ENCODE measurements around the gene ARL2BP.
"Not testable (repeated sequence)": the region's sequence is repeated elsewhere in the genome, so short reads cannot be mapped to it uniquely, and the experiment has no call there.

The ARL2BP gene

DNA sequence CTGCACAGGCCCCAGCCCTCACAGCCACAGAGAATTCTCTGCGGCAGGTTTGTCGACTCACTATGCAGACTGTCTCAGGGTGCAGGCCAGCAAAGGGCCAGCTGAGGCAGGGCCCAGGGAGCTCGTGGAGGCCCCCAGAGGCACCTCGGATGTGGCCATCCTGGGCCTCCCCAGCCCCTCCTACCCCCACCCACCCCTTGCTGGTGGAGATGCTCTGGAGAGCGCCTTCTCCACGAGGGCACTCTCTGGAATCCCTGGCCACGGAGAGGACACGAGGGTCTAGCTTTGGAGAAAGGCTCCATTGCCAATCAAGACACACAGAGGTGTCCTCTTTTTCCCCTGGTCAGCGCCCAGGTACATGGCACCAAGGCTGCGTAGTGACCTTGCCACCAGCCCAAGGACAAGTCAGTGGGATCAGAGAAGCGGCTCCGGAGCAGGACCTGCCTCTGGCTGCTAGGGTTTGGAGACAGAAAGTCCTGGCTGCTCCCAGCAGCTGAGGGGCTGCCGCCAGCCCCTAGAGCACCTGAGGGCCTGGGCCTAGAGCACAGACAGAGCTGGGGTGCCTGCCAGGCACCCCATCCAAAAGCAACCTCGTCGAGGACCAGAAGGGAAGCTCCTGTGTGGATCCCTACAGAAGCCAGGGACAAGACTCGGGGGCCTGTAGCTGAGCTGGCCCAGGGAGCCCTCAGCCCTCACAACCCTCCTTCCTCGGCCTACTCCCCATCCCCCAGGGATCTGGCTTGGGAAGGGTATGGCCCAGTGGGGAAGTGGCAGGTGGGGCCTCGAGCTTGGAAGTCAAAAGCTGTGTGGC lies 18.7 kb downstream of the ARL2BP start:
- DNase-seq: no peak

DNA sequence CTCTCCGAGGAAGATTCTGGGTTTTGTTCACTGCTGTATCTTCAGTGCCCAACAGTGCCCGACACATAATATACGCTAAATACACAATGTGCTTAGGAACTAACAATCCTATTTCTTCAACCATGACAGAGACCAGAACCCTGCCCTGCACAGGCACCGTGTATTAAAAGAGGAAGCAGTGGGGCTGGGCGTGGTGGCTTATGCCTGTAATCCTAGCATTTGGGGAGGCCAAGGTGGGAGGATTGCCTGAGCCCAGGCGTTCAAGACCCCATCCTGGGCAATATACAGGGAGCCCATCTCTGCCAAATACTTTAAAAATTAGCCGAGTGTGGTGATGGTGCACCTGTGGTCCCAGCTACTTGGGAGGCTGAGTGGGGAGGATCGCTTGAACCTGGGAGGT lies 19.3 kb downstream of the ARL2BP start:
- no peak for DNase-seq

DNA sequence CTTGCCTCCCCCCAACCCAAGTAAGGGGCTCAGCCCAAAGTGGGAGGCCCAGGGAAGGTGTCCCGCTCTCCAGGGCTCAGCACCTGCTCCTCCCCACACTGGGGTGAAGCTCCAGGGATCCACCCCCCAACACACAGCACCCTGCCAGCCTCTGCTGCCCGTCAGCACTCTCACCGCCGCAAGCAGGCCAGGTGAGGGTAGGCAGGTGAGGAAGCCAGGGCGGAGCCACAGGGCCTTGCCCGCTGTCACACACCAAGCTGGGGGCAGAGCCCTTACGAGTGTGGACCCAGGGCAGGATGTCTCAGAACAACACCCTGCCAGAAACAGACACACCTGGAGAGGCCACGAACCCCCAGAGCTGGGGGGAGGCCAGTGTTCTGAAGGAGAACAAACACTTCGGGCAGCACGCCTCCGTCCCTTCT lies 19.9 kb downstream of the ARL2BP start:
- DNase-seq: no peak

DNA sequence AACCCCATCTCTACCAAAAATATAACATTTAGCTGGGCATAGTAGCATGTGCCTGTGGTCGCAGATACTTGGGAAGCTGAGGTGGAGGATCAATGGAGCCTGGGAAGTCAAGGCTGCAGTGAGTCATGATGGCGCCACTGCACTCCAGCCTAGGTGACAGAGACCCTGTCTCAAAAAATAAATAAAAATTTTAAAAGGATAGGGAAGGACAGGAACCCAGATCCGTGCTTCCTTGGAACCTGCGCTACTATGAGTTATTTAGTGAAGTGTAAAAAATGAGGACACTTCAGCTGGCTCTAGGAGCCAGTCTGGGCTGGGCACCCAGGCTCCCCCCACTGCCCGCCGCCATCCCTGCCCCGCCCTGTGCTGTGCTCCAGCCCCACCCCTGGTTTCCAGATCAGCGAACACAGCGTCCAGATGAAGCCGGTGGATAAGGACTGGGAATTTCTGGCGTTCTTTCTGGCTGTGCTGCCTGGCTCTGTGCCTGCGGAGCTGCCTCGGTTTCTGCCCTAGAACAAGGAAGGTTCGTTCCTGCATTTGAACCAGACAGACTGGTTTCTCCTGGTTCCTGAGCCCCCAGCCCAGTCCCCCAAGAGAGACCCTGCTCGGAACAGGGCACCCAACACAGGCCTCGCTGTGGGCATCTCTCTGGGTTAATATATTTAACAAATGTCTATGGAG lies 20.9 kb downstream of the ARL2BP start:
- no peak for DNase-seq

DNA sequence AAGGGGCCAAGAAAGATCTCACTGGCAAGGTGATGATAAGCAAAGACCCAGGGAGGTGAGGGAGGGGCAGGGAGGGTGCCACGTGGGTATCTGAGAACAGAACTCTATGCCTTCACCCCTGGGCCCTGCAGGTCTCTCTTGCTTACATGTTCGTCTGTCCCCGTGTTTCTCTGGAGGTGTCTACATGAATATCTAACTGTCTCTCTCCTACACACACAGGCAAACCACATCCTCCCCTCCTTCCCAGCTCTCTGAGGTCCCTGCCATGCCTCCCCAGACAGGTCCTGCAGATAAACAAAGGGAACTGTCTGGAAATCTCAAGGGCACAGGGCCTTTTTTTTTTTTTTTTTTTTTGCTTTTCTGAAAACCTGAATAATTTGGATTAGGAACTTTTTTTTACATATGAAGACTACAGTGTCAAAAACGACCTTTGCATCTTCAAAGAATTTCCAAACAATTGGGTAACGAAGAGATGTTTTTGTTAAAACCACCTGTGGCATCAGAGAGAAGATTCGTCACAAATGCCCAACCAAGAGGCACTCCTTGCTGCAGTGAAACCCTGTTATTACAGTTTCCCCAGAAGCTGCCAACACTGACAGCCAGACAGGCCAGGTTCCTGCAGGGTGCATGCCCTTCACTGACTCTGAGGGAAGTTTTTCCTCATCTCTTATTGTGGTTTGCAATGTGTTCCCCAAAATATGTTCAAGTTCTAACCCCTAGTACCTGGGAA lies 21.6 kb downstream of the ARL2BP start:
- no peak for DNase-seq

DNA sequence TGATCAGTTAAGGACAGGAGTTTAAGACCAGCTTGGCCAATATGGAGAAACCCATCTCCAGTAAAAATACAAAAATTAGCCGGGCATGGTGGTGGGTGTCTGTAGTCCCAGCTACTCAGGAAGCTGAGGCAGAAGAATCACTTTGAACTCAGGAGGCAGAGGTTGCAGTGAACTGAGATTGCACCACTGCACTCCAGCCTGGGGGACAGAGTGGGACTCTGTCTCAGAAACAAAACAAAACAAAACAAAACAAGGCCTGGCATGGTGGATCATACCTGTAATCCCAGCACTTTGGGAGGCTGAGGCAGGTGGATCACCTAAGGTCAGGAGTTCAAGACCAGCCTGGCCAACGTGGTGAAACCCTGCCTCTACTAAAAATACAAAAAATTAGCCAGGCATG lies 22.3 kb downstream of the ARL2BP start:
- not testable (repeated sequence) for DNase-seq

DNA sequence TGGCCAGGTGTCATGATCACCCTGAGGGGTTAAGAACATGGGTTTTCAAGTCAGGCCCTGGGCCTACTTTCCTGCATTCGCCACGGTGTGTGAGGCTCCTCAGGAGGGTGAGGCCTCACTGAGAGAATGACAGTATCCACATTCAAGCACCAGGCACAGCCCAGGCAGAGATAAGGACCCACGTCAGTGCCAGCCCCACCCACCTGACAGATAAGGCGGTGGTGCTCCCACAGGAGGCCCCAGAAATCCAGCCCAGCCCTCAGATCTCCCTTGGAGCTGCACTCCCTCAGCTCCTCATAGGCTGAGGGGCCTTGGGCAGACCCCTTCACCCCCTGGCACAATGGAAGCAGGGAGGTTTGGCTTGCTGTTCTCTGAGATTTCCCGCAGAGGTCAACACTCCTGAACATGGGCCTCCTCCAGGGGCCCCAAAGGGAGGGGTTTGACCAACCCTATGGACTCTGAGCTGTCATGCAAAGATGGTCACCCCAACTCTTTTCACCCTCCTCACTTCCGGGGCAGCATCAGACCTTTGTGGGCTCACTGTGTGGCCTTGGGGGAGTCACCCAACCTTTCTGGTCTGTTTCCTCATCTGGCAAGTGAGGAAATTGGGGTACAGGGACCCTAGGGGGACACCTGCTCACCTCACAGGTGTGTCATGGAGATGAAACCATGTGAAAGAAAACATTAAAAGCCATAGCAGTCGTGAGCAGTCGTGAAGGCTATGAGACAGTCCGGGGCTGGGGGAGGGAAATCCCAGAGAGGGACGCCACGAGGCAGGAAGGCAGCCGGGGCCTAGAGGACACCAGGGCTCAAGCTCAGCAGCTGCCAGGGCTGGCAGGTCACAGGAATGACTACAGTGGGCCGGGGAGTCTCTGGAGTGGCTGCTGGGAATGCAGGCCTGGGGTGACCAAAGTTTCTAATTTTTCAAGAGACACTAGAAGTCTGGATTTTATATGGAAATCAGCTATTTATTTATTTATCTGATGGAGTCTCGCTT lies 24.0 kb downstream of the ARL2BP start:
- no peak for DNase-seq

DNA sequence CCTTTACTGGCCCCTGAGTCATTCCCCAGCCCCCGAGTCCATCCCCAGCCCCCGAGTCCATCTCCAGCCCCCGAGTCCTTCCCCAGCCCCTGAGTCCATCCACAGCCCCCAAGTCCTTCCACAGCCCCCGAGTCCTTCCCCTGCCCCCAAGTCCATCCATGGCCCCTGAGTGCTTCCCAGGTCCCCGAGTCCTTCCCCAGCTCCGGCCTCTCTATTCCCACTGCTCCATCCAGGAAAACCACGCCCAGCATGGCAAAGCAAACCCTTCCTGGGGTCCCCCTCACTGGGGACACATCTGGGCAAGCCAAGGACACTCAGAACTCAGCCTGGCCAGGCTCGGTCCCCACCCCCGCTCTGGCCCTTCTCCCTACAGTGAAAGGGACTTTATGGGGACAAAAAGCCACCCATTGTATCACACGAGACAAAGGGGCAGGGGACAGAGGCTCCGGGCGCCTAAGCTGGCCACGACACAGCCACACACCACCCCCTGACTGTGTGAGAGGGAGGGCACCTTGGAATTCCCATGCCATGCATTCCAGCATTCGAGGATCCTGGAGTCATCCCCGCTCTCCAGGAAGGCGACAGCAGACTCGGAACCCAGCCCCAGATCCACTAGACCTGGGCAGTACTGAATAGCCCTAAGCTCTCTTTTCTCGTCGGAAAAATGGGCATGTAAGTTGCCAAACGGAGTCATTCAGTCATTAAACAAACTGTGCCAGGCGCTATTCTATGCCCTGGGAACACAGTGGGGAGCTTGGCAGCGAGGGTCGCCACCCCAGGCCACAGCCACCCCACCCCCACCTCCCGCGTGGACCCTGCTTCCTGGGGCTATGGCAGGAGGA lies 25.4 kb downstream of the ARL2BP start:
- no peak for DNase-seq

DNA sequence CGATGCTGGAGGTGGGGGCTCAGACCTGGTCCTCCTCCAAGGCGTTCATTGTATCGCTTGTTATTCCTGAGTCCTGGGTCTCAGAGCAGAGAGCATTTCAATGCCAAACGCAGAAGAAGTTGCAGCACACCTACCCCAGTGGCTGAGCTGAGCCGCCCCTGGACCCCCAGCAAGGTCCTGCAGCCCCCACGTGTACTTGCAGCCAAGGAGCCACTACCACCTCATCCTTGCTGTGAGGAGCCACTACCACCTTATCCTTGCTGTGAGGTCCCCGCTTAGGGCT lies 25.9 kb downstream of the ARL2BP start:
- no peak for DNase-seq

DNA sequence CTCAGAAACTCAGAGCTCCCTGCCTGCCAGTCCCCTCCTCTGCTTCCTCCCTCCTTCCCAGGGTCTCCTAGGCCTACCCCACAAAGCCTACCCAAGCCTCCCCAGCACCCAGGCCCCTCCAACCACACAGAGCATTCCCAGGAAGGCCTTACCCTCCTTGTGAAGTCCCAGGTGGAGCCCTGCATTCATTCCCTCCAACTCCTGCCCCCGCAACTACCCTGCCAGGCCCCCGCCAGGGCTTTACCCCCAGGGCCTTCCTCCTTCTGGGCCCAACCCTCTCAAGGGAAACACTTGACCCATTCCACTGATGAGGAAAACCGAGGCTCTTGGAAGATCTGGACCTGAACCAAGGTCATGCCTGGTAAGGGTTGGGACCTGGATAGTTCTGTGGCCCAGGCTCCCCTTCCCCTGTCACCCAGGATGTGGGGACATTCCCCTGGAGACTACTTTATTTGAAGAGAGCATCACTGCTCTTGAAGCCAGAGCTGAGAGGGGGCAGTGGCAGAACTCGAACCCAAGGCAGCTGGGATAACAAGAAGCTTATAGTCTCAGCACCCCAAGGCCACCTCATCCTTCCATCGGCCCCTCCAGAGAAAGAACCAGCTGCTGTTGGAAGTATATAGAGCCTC lies 26.9 kb downstream of the ARL2BP start:
- DNase-seq: no peak

DNA sequence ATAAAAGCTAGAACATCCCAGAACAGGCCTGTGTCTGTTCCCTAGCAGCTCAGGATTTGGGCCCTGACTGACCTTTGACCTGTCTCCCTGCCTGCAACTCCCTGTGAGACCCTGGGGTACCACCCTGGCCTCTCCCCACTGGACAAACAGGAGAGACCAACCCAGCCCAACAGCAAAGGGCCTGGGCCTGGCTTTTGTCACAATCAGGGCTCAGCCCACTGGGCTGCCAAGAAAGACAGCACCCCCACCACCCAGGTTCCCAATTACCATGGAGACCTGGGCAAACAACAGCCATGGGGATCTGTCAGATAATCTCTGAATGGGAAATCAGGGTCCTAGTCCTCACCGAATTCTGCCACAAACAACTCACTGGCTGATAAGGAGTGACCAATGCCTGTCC lies 28.3 kb downstream of the ARL2BP start:
- DNase-seq: no peak

DNA sequence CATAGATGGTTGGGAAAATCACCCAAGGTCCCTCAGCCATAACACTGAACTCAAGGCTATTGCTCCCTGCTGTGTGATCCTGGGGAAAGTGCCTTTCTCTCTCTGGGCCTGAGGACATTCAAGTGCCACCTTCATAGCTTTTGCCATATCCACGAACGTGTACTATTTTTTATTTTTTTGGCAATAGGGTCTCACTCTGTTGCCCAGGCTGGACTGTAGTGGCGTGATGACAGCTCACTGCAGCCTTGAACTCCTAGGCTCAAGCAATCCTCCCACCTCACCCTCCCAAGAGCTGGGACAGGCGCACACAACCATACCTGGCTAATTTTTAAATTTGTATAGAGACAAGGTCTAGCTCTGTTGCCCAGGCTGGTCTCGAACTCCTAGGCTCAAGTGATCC lies 28.8 kb downstream of the ARL2BP start:
- no peak for DNase-seq

DNA sequence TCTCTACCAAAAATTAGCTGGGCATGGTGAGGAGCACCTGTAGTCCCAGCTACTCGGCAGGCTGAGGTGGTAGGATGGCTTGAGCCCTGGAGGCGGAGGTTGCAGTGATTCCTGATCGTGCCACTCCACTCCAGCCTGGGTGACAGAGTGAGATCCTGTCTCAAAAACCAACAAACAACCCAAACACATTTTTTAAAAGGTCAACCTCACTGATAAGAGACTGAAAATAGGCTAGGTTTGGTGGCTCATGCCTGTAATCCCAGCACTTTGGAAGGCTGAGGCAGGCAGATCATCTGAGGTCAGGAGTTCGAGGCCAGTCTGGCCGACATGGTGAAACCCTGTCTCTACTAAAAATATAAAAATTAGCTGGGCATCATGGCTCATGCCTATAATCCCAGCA lies 30.9 kb downstream of the ARL2BP start:
- DNase-seq: not testable (repeated sequence)

DNA sequence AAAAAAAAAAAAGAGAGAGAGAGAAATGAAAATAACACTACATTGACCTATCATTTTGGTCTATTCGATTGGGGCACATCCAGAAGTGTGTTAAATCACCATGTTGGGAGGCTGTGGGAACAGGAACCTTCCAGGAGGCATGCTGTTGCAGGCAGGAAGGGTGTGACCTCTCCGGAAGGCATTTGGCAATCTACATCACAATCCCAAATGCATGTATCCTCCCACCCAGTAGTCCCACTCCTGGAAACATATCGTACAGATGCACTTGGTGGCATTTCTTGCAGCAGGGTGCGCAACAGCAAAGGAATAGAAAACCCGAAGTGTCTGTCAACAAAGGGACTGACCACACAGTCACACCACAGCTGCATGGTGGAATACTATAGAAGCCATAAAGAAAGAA lies 31.5 kb downstream of the ARL2BP start:
- DNase-seq: no peak

DNA sequence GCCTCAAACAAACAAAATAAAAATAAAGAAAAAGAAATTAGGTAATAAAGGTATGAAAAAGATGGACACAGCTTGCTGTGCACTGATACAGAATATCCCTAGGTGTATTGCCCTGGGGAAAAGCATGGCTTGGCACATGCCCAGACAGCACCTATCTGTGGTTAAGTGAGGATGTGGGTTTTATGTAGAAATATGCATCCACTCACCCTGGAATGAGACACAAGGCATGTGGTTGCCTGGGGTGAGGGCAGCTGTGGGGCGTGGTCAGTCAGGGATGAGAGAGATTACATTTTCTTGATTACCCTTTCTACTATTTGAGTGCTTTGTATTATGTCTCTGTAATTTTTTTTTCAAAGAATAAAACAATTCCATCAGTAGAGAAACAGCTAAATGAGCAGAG lies 32.5 kb downstream of the ARL2BP start:
- peak; percentile 81 for DNase-seq

DNA sequence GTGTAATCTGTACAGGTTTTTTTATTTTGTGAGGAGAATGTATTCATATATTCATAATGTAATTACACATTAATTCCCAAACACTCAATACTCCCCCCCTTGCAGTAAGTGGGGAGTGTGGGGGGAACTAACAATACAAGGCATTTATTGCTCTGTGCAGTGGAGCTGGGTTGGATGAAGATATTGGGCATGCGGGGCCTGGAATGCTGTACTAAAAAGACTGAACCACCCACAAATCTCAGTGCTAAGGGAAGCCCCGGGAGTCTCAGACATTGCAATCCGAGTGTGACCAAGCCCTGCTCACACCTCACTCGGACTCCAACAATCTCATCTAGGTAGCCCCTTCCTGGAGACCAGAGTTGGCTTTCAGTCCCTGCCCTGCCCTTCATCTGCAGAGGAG lies 33.4 kb downstream of the ARL2BP start:
- DNase-seq: no peak

DNA sequence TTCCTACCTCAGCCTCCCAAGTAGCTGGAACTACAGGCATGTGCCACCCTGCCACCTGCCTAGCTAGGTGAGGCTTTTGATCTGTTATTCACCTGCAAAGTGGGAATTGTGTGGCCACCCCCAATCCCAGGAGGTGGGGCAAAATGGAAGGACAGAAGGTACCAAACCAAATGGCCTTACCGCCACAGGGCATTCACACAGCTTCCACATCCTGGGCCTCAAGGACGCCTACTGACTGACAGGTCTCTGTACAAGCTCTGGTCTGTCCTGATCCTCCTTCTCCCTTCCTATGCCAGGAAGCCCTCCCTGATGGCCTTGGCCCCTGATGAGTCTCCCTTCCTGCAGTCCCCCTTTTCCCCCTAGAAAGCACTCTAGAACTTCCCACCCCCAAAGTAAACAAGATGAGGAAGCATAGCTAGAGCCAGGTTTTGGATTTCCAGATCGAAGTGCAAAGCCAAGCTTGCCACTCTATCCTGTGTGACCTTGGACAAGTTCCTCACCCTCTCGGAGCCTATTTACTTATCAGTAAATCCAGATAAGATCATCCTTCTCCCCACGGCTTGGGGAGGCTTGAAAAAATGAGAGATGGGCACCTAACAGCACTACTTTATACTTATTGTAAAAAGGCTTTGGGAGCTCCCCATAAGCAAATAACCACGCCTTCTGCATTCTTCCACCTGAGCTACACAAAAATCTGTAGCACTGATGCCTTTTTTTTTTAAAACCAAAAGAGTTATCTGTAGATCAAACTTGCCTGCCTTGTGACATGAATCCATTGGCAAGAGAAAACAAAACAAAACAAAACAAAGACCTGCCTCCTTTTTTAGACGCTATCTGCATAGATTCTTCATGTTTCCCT lies 35.0 kb downstream of the ARL2BP start:
- DNase-seq: no peak

DNA sequence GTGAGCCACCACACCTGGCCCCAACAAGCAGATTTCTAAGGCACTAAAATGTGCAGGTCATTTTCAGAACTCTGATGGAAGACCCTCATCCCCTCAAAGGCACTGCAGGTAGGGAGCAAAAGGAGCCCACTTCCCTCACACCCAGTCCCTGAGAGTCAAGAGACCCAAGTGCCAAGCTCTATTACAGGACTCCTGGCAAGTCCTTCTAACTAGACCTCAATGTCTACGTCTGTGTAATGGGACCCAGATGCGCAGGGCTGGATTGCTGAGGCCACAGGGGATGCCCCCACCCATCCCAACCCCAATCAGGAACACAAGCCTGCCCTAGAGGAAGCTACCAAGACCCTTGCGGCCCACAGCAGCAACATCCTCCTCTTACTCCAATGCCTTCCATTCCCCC lies 36.7 kb downstream of the ARL2BP start:
- DNase-seq: no peak

DNA sequence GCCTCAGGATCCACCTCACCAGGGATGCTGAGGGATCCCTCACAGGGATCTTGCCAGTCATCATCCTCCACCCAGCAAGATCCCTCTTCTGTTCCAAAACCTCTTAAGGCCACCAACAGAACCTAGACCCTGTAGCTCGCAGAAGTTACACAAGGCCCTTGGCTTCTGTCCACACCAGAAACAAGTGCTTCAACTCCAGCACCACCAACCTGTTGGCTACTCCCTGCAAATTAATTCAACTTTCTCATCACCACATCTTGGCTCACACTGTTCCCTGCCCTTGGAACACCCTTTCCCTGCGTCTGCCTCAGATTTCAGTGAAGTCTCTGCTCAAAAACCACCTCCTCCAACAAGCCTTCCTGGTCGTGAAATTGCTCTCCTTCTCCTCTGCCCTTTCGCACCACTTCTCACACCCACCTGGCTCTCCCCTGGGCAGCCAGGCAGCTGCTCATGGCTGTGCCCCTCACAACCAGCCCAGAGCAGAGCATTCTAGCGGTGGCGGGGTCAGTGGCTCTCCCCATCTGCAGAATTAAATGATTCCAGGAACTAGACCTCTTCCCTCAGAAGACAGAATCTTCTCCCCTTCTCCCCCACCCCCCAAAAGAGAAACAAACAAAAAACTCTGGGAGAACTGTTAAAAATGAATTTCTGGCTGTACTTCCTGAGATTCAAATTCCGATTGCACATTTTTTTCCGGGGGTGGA lies 37.6 kb downstream of the ARL2BP start:
- no peak for DNase-seq

Measured in HCEC 1CT (cell line).